Hippocampal formation (tissue), 2 donors: ENCODE measurements around the gene PARD6G.

Experiments
- DNase-seq, 2 donors: peaks; one replicate each; lab custom pipeline; 2025; lab: John Stamatoyannopoulos, UW

PARD6G gene

DNA sequence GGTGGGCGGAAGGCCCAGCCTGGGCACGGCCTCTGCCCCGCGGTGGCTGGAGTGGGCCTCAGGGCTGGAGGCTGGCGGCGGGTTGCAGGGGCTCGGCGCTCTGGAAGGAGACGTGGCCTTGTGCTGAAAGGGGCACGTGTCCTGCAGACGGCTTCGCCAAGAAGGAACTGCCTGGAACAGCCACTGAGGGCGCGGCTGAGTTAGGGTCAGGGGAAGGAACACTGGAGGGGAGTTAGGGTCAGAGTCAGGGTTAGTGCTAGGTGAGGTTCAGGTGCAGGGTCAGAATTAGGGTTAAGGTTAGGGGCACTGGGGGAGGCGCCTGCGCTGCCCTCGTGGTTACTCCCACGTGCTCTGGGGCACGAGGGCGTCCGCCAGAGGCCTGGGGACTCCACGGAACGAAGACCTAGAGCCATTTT, 139.2 kb downstream of the PARD6G start:
- no peak for DNase-seq

DNA sequence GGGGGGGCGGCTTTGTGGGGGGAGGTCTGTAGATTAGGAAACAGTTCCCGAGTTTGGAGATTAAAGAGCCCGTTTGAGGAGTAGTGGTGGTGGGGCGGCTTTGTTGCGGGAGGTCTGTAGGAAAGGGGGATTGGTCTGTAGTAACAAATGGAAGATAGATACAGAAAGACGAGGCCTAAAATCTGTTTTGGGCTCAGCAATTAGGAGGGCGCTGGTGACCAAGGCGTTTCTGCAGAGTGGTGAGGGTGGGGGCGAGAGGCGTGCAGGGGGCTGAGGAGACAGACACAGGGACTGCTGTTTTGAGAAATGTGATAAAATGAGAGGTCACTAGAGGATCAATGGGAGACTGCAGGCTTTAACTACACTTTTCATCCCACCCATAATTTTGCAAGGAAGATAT, 139.9 kb downstream of the PARD6G start:
- DNase-seq = no peak
